Stimulated activated CD4-positive, alpha-beta T cell treated with anti-CD3 and anti-CD28 coated beads, Interleukin-4, amount 100 ng/mL, for 24 hours (primary cell): ENCODE data around the gene RAB31.
"Not testable (repeated sequence)": the region's sequence is repeated elsewhere in the genome, so short reads cannot be mapped to it uniquely, and the experiment has no call there.

Experiments
- DNase-seq: peaks from one replicate; pipeline ENCODE4 v3.0.0-alpha.2; 2020

The RAB31 gene

GRCh38 chr18:9708057-9708433 is at the start of gene RAB31:
TSS of gene RAB31 (plus strand) at chr18:9708301. CDS start at chr18:9708406, 105 bp downstream.
- DNase-seq = no peak

GRCh38 chr18:9659499-9660375 is 48.4 kb upstream of the RAB31 start:
- DNase-seq = no peak

- no peak for DNase-seq
Observed at GRCh38 chr18:9661564-9661963, 46.5 kb upstream of the RAB31 start.

- no peak for DNase-seq
Observed at GRCh38 chr18:9663377-9663776, 44.7 kb upstream of the RAB31 start.

GRCh38 chr18:9665314-9665713 is 42.8 kb upstream of the RAB31 start:
- no peak for DNase-seq

- no peak for DNase-seq
Observed at GRCh38 chr18:9666548-9666947, 41.6 kb upstream of the RAB31 start.

GRCh38 chr18:9669016-9669415 is 39.1 kb upstream of the RAB31 start:
- DNase-seq = no peak

GRCh38 chr18:9671214-9671613 is 36.9 kb upstream of the RAB31 start:
- no peak for DNase-seq

- DNase-seq = peak; percentile 11
Observed at GRCh38 chr18:9673296-9674251, 34.5 kb upstream of the RAB31 start.

- DNase-seq = not testable (repeated sequence)
Observed at GRCh38 chr18:9678216-9678615, 29.9 kb upstream of the RAB31 start.

- no peak for DNase-seq
Observed at GRCh38 chr18:9679125-9679524, 29.0 kb upstream of the RAB31 start.

- no peak for DNase-seq
Observed at GRCh38 chr18:9681217-9681616, 26.9 kb upstream of the RAB31 start.

GRCh38 chr18:9682572-9682971 is 25.5 kb upstream of the RAB31 start:
- DNase-seq = no peak

- DNase-seq = no peak
Observed at GRCh38 chr18:9683418-9684396, 24.4 kb upstream of the RAB31 start.

GRCh38 chr18:9684881-9685614 is 23.1 kb upstream of the RAB31 start:
- DNase-seq = no peak

- no peak for DNase-seq
Observed at GRCh38 chr18:9685615-9685890, 22.5 kb upstream of the RAB31 start.

GRCh38 chr18:9688036-9688741 is 19.9 kb upstream of the RAB31 start:
- no peak for DNase-seq

- DNase-seq = no peak
Observed at GRCh38 chr18:9689253-9689652, 18.8 kb upstream of the RAB31 start.

- no peak for DNase-seq
Observed at GRCh38 chr18:9690418-9691188, 17.5 kb upstream of the RAB31 start.

GRCh38 chr18:9691235-9691634 is 16.9 kb upstream of the RAB31 start:
- no peak for DNase-seq

GRCh38 chr18:9694174-9694573 is 13.9 kb upstream of the RAB31 start:
- DNase-seq = no peak
